Progenitor cell of endocrine pancreas (in vitro differentiated cells): Measurements from ENCODE around the gene ECHDC3. TPM values are rescaled to one million over a fixed set of nuclear protein-coding genes. Genes with fewer than 3 reads are reported as not detected.

Source experiments
- DNase-seq: peaks from one replicate; pipeline ENCODE4 v3.0.0; 2021; ENCODE audit warnings: low spot score; ENCODE audit not compliant: unreplicated experiment
- H3K27ac Mint-ChIP-seq: 2 replicates; pipeline ENCODE4 v1.8.0; 2021; ENCODE audit warnings: mild to moderate bottlenecking, moderate library complexity, mixed read lengths
- H3K27me3 Mint-ChIP-seq: 2 replicates; pipeline ENCODE4 v1.8.0; 2021; ENCODE audit warnings: mixed read lengths
- H3K36me3 Mint-ChIP-seq: 2 replicates; pipeline ENCODE4 v1.8.0; 2022; ENCODE audit warnings: mixed read lengths; ENCODE audit not compliant: insufficient read depth
- H3K4me1 Mint-ChIP-seq: 2 replicates; pipeline ENCODE4 v1.8.0; 2021; ENCODE audit warnings: low read depth, mixed read lengths
- H3K4me3 Mint-ChIP-seq: 2 replicates; pipeline ENCODE4 v1.8.0; 2021; ENCODE audit warnings: low read depth, mild to moderate bottlenecking, moderate library complexity, mixed read lengths
- H3K9me3 Mint-ChIP-seq: 2 replicates; pipeline ENCODE4 v1.8.0; 2021; ENCODE audit warnings: low read depth, mixed read lengths
- CTCF ChIP-seq: fragments of 200-600 bp; sonication (generic); IDR thresholded peaks from one replicate; pipeline ENCODE4 v1.5.0; 2021; ENCODE audit warnings: antibody characterized with exemption, mild to moderate bottlenecking; ENCODE audit not compliant: unreplicated experiment
- total RNA-seq: library from RNA; stranded (reverse); gene quantifications from 2 replicates; pipeline ENCODE4 v1.2.1, GENCODE V29; 2021

The ECHDC3 gene
- total RNA-seq, 1 donor from 2014 or later, result 2.3 TPM

- no peak for DNase-seq
- no peaks in the 10 kb centered on the region for H3K36me3 Mint-ChIP-seq
- no peak for TF ChIP-seq CTCF
- no peaks in the 10 kb centered on the region for H3K9me3 Mint-ChIP-seq
- H3K4me3 Mint-ChIP-seq, result no peak overlapping the region
- H3K27ac Mint-ChIP-seq, result no peak overlapping the region
- no peaks in the 10 kb centered on the region for H3K27me3 Mint-ChIP-seq
- peaks cover 5% of the 10 kb centered on the region for H3K4me1 Mint-ChIP-seq
Measured at GRCh38 chr10:11799736-11800080, 57.5 kb downstream of the ECHDC3 start.

- H3K27me3 Mint-ChIP-seq, result no peaks in the 10 kb centered on the region
- H3K4me1 Mint-ChIP-seq, result no peaks in the 10 kb centered on the region
- DNase-seq, result no peak
- H3K36me3 Mint-ChIP-seq, result no peaks in the 10 kb centered on the region
- no peak for TF ChIP-seq CTCF
- H3K4me3 Mint-ChIP-seq, result no peak overlapping the region
- H3K9me3 Mint-ChIP-seq, result no peaks in the 10 kb centered on the region
- H3K27ac Mint-ChIP-seq, result no peak overlapping the region
Measured at GRCh38 chr10:11804336-11804735, 62.2 kb downstream of the ECHDC3 start.

- Mint-ChIP-seq H3K36me3 (no peaks in the 10 kb centered on the region), H3K9me3 (no peaks in the 10 kb centered on the region), H3K4me1 (peaks cover 3% of the 10 kb centered on the region), H3K4me3 (no peak overlapping the region), H3K27ac (no peak overlapping the region), H3K27me3 (no peaks in the 10 kb centered on the region)
- TF ChIP-seq CTCF, result no peak
- no peak for DNase-seq
Measured at GRCh38 chr10:11805792-11806191, 63.6 kb downstream of the ECHDC3 start.

- Mint-ChIP-seq H3K4me1 (peaks cover 3% of the 10 kb centered on the region), H3K9me3 (no peaks in the 10 kb centered on the region), H3K4me3 (no peak overlapping the region), H3K36me3 (no peaks in the 10 kb centered on the region), H3K27me3 (no peaks in the 10 kb centered on the region), H3K27ac (no peak overlapping the region)
- no peak for DNase-seq
- TF ChIP-seq CTCF, result no peak
Measured at GRCh38 chr10:11806706-11807105, 64.5 kb downstream of the ECHDC3 start.

GRCh38 chr10:11808808-11809207 lies 66.6 kb downstream of the ECHDC3 start:
- Mint-ChIP-seq H3K9me3 (no peaks in the 10 kb centered on the region), H3K27ac (no peak overlapping the region), H3K4me1 (peaks cover 3% of the 10 kb centered on the region), H3K27me3 (no peaks in the 10 kb centered on the region), H3K36me3 (no peaks in the 10 kb centered on the region), H3K4me3 (no peak overlapping the region)
- TF ChIP-seq CTCF, result no peak
- DNase-seq, result no peak

GRCh38 chr10:11810313-11810766 lies 68.2 kb downstream of the ECHDC3 start:
- H3K27ac Mint-ChIP-seq, result no peak overlapping the region
- H3K4me1 Mint-ChIP-seq, result peaks cover 3% of the 10 kb centered on the region
- H3K9me3 Mint-ChIP-seq, result no peaks in the 10 kb centered on the region
- no peak overlapping the region for H3K4me3 Mint-ChIP-seq
- H3K27me3 Mint-ChIP-seq, result no peaks in the 10 kb centered on the region
- no peaks in the 10 kb centered on the region for H3K36me3 Mint-ChIP-seq
- TF ChIP-seq CTCF, result no peak
- no peak for DNase-seq
